Stimulated activated CD8-positive, alpha-beta memory T cell treated with anti-CD3 and anti-CD28 coated beads, Interleukin-15, amount 100 ng/mL, for 48 hours (primary cell): Measurements from ENCODE around the gene TSC22D3.
"Not testable (repeated sequence)": the region's sequence is repeated elsewhere in the genome, so short reads cannot be mapped to it uniquely, and the experiment has no call there.

Experiments
- DNase-seq, 2 donors: peaks; one replicate each; pipeline ENCODE4 v3.0.0-alpha.2; 2020; ENCODE audit warnings: low read depth in 2 of 2

Gene TSC22D3

DNA sequence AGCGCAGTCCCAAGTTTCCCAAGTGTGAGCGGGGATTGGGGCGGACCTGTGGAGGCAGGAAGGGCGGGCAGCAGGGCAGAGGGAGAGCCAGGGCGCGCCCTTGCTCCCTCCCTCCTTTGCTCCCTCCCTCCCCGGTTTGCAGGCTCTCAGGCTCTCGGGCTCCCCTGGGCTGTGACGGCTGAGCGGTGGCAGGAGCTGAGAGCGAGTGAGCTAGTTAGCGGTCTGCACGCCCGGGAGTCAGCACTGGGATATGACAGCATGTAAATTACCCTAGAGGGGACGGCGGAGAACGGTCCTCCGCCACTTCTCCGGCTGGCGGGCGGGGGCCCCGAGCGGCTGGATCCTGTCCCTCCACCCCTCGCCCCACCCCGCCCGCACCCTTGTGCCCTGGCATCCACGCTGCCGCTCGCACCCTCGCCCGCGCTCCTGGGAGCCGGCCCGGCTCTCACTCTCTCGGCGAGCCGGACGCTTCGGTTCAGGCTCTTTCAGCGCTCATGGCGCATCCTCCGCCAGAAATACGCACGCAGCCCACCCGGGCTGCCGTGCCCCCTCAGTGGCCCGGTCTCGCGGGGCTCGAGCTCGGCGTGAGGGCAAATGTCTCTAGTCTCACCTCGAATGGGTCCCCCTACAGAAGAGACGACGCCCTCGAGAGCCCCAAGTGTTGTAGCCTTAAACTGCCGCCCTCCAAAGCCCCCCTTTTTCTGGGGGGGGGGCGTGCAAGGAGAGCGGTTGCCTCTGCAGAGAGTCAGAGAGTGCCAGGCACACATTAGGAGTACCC, at the start of gene TSC22D3:
Gene TSC22D3, minus strand, starts transcription at position 54 of the 778 bp plus-strand sequence. CDS start 368 bp downstream, outside the sequence.
- DNase-seq = peak; percentile 37 to 44

DNA sequence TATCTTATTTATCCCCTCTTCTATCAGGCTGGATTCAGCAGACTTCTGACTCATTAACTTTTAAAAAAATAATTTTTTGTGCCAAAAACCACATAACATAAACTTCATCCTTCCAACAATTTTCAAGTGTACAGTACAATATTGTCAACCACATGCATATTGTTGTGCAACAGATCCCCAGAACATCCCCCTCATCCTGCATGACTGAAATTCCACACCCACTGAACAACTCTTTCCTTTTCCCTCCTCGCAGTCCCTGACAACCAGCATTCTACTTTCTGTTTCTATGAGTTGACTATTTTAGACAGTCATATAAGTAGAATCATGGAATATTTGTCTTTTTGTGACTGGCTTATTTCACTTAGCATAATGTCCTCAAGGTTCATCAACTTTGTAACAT, 47.9 kb upstream of the TSC22D3 start:
- DNase-seq = no peak

DNA sequence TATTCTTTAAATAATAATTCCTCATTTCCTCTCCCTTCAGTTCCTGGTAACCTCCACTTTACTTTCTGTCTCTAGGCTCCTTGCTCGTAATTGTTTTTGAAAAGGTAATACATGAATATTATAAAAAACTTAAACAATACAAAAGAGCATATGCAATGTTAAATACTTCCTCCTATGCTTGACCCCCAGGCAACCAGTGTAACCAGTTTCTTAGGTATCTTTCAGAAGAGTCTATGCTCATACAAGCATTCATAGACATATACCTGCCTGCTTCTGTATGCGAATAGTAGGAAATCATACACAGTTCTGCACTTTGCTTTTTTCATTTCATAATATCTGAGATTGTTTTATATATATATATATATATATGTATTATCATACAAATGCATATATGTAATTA, 47.5 kb upstream of the TSC22D3 start:
- DNase-seq = no peak

DNA sequence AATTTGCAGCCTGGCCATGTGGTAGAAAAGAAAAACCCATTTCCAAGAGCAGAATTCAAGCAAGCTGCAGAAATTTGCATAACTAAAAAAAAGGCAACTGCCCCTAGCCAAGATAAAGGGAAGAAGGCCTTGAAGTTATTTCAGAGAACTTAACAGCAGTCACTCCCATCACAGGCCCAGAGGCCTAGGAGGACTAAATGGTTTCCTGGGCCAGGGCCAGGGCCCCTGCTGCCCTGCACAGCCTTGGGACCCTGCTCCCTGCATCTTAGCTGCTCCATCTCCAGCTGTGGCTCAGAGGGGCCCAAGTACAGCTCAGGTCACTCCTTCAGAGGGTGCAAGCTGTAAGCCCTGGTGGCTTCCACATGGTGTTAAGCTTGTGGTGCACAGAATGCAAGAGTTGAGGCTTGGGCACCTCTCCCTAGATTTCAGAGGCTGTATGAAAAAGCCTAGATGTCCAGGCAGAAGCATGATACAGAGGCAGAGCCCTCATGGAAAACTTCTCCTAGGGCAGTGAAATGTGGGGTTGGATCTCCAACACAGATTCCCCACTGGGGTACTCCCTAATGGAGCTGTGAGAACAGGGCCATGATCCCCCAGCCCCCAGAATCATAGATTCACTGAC, 43.4 kb upstream of the TSC22D3 start:
- no peak for DNase-seq

DNA sequence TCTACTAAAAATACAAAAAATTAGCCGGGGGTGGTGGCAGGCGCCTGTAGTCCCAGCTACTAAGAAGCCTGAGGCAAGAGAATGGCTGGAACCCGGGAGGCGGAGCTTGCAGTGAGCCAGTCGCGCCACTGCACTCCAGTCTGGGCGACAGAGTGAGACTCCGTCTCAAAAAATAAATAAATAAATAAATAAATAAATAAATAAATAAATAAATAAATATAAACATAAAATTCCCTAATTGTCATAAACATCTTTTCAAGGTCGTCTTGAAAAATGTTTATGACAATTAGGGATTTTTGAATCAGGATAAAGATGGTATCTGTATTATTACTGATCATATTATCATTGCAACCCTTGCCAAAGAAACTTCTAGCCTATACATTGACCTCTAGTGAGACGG, 34.5 kb upstream of the TSC22D3 start:
- DNase-seq = not testable (repeated sequence)

GRCh38 chrX:107805179-107805578, 29.6 kb upstream of the TSC22D3 start:
- no peak for DNase-seq

DNA sequence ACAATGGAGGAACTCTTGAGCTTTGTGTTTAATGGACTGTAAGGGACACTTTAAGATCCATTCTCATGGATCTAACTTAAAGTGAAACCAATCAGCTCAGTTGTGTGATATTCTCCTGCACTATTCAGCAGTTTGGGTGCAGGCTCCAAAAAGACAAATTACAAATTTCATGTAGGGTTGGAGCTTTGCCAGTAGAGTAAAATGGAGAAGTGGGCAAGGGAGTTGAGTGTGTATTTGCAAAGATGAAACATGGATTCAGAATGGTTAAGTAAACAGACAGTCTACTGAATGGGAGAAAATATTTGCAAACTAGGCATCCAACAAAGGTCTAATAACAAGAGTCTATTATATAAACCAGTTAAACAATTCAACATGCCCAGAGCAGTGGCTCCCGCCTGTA, 28.8 kb upstream of the TSC22D3 start:
- no peak for DNase-seq

GRCh38 chrX:107787827-107788226, 12.2 kb upstream of the TSC22D3 start:
- no peak for DNase-seq

- no peak for DNase-seq
Measured at GRCh38 chrX:107780525-107780924, 4.9 kb upstream of the TSC22D3 start.

GRCh38 chrX:107777536-107777832, 1.9 kb upstream of the TSC22D3 start, which contains the start of gene NCBP2L:
Gene NCBP2L (plus strand): TSS chrX:107777733. CDS start chrX:107794221, 16,488 bp downstream.
- DNase-seq = no peak

GRCh38 chrX:107776649-107777535, 1.3 kb upstream of the TSC22D3 start:
- peak; percentile 49 to 57 for DNase-seq

GRCh38 chrX:107775000-107775733, 420 bp downstream of the TSC22D3 start:
- no peak for DNase-seq

GRCh38 chrX:107773906-107774435, 1.6 kb downstream of the TSC22D3 start:
- no peak for DNase-seq

DNA sequence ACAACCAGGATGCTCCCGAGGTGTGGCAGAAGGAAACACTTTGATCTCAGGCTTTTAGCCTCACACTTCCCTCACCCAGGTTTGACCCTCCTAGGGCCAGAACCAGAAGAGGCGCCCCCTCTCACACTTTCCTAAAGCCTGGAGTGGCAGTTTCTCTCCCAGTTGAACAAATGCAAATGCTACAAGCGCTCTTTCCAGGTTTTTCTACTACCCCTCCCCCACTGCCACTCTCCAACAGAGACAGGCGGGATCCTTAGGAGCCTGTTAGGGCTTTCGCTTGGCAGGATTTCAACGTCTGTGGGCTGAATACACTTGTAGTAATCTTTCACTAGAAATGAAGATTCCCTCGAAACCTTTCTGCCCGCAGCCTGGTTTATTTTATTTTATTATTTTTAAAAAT, 2.4 kb downstream of the TSC22D3 start:
- no peak for DNase-seq

GRCh38 chrX:107769581-107770317, 5.8 kb downstream of the TSC22D3 start:
- no peak for DNase-seq

GRCh38 chrX:107768051-107768450, 7.5 kb downstream of the TSC22D3 start:
- DNase-seq = no peak

DNA sequence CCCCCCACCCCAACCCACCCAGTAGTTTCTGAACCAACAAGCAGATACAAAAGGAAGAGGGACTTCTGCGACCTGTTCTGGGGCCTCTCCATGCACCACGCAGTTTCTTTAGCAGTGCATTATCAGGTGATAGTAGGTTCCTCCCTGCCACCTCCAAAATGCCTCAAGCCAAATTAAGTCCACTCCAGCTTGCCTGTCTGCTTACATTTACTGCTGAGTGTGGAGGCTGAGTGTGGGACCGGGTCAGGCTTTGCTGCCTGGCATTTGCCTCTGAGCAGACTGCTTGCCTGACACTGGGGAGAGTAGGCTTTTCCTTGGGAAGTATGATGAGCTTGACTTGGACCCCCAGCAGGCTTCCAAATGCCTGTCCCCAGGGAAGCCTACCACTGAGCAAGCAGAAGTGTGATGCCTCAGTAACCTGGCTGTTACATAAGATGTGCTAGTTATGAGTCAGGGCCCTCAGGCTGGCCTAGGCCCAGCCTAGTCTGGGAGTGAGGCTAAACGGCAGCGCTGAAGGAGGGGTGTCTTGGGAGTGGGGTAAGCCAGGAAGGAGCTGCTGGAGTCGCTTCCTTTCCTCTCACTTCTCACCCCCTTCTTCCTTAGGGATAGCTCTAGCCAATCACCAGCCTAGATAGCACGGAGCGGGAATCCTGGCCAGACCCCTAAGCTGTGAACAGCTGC, 9.0 kb downstream of the TSC22D3 start:
- no peak for DNase-seq

DNA sequence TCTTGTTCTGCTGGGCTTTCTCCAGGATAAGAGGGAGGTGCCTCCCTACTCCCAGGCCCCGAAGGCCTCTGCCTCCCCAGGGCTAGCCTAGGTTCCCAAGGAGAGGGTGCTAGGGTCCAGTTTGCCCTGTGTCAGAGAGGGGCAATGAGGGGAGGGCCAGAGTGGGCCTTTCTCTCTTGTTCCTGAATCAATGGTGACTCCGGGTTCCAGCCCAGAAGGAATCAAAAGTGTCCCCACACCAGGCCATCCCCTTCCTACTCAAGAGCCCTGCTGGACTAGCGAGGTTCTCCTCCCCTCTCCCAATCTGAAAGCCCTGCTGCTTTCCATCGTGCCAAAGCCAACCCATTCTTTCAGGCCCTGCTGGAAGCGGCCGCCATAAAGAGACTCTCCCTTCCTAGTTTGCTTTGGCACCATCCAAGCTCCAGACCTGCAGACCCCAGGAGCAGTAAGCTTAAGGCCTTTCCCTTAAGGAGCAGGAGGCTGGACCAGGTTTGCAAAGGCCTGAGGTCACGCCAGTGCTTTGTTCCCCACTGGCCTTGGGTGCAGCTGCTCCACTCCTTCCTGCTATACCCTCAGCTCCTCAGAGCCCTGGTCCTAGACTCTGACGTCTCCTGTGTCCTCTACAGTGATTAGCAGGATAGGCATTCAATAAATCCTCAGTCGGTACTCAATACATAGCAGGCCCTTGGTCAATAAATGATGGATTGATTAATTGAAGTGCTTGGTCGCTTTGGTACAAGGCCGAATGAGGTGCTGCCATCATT, 10.6 kb downstream of the TSC22D3 start:
- no peak for DNase-seq

DNA sequence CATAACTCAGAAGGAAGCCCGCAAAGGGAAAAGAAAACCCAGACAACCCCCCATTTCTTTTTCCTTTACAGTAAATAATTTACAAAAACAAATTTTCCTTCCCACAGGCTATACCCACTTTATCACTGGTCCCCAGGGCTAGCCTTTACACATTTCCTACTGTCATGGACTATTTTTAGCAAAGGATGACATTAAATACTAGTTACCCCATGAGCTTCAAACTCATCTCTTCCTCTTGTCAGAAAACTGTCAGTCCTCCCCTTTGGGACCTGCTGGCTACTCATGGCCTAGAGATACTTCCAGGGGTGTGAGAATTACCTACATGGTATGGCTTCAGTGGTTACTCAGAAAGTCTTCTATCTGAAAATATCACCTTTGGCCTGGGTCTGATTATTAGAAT, 11.9 kb downstream of the TSC22D3 start:
- DNase-seq = no peak
